ENCODE results near the gene RBFOX1.

RBFOX1 gene

GRCh38 chr16:7644176-7644575 is 311.5 kb downstream of the RBFOX1 start:
- no peak overlapping the region for H3K4me3 ChIP-seq (ENCODE audit: low read depth, low read length)
- in situ Hi-C loops (cut with HindIII; ENCODE audit: low sequenced_read_pairs) = no loop called here
- no peak for DNase-seq (ENCODE audit: low read depth, low spot score)
- no peak for TF ChIP-seq CTCF (IDR thresholded peaks at IDR 0.05; ENCODE audit: low read depth, low read length)

GRCh38 chr16:7644811-7645210 is 312.2 kb downstream of the RBFOX1 start:
- H3K4me3 ChIP-seq (ENCODE audit: low read depth, low read length) = no peak overlapping the region
- no peak for TF ChIP-seq CTCF (IDR thresholded peaks at IDR 0.05; ENCODE audit: low read depth, low read length)
- in situ Hi-C loops (cut with HindIII; ENCODE audit: low sequenced_read_pairs) = no loop called here
- no peak for DNase-seq (ENCODE audit: low read depth, low spot score)

GRCh38 chr16:7646821-7647500 is 314.3 kb downstream of the RBFOX1 start:
- H3K4me3 ChIP-seq (ENCODE audit: low read depth, low read length) = no peak overlapping the region
- no peak for DNase-seq (ENCODE audit: low read depth, low spot score)
- in situ Hi-C loops (cut with HindIII; ENCODE audit: low sequenced_read_pairs) = no loop called here
- no peak for TF ChIP-seq CTCF (IDR thresholded peaks at IDR 0.05; ENCODE audit: low read depth, low read length)

GRCh38 chr16:7650431-7650830 is 317.8 kb downstream of the RBFOX1 start:
- in situ Hi-C loops (cut with HindIII; ENCODE audit: low sequenced_read_pairs) = no loop called here
- DNase-seq (ENCODE audit: low read depth, low spot score) = no peak
- no peak for TF ChIP-seq CTCF (IDR thresholded peaks at IDR 0.05; ENCODE audit: low read depth, low read length)
- H3K4me3 ChIP-seq (ENCODE audit: low read depth, low read length) = no peak overlapping the region

DNA sequence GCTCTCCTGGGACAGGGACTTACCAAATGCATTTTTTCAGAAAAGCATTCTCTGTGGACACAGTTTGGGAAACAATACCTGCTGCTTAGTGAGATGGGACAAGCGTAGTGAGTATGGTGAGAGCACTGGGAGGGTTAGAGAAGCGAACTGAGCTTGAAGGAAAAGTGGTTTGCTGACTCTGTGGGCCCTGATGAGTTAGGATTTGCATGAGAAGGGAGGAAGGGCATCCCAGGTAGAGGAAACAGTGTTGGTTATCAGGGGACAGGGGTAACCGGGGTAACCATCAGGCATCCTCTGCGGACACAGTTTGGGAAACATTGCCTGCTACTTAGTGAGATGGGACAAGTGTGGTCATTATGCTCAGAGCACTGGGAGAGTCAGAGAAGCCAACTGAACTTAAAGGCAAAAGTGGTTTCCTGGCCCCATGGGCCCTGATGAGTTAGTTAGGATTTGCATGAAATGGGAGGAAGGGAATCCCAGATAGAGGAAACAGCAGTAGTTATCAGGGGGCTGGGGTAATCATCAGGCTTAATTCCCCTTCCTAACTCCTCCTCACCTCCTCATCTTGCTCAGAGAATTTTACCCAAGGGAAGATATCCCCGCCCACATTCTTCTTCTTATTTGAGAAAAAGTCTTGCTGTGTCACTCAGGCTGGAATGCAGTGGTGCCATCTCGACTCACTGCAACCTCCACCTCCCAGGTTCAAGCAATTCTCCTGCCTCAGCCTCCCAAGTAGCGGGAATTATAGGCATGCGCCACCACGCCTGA is 319.3 kb downstream of the RBFOX1 start:
- TF ChIP-seq CTCF (IDR thresholded peaks at IDR 0.05; ENCODE audit: low read depth, low read length) = no peak
- DNase-seq (ENCODE audit: low read depth, low spot score) = no peak
- H3K4me3 ChIP-seq (ENCODE audit: low read depth, low read length) = no peak overlapping the region
- in situ Hi-C loops (cut with HindIII; ENCODE audit: low sequenced_read_pairs) = no loop called here

DNA sequence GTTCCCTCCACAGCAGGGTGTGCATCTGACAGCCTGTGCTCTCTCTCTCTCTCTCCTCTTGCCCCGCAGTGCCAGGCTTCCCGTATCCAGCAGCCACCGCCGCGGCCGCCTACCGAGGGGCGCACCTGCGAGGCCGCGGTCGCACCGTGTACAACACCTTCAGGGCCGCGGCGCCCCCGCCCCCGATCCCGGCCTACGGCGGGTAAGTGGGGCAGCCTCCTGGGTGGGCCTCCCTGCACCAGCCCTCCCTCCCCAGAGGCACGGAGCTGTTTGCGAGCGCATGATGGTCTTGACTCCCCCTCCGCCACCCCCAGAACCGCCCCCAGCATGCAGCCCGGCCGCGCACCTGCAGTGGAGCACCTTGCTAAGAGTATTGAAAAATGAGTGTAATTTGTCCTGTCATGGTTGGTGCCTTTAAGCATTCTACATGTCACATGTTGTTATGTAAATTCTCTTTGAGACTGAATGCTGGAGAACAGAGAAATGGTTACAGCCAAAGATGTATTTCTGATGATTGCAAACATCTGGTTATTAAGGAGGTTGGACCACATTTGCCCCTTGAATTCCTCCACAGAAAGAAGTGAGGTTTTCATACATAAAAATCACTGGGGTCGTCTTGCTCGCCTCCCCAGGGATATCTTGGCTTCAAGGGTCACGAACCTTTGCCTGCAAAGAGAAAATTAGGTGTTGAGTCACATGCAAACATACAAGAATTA is 321.3 kb downstream of the RBFOX1 start:
- H3K4me3 ChIP-seq (ENCODE audit: low read depth, low read length) = no peak overlapping the region
- no peak for DNase-seq (ENCODE audit: low read depth, low spot score)
- in situ Hi-C loops (cut with HindIII; ENCODE audit: low sequenced_read_pairs) = no loop called here
- no peak for TF ChIP-seq CTCF (IDR thresholded peaks at IDR 0.05; ENCODE audit: low read depth, low read length)

Measured in astrocyte of the spinal cord (primary cell).